Keratinocyte (primary cell): ENCODE data around the gene GNB1L. TPM values are rescaled to one million over a fixed set of nuclear protein-coding genes. Genes with fewer than 3 reads are reported as not detected.

Source experiments
- DNase-seq: peaks from one replicate; pipeline ENCODE4 v3.0.0-alpha.2; 2011; ENCODE audit warnings: low read depth, missing footprints, low spot score
- FAIRE-seq: peaks from 2 replicates; lab custom pipeline; 2011; peaks lifted over from hg19 to GRCh38; lab: Jason Lieb, UNC
- H2AFZ ChIP-seq: 2 replicates; pipeline ENCODE4 v1.6.0; 2012; ENCODE audit warnings: low read length, control low read depth, inconsistent platforms; ENCODE audit not compliant: control insufficient read depth
- H3K27ac ChIP-seq: 2 replicates; pipeline ENCODE4 v1.5.1; 2011; ENCODE audit warnings: low read length; ENCODE audit not compliant: control insufficient read depth, insufficient read depth
- H3K27me3 ChIP-seq: 3 replicates; pipeline ENCODE4 v1.6.0; 2011; ENCODE audit warnings: low read length; ENCODE audit not compliant: control insufficient read depth, insufficient read depth; ENCODE audit errors: extremely low read depth
- H3K36me3 ChIP-seq, 2 experiments: 2 replicates in 1 of 2; 3 replicates in 1 of 2; pipeline ENCODE4 v1.5.1; 2011; ENCODE audit warnings: low read length in 2 of 2, mild to moderate bottlenecking in 1 of 2; ENCODE audit not compliant: control insufficient read depth in 2 of 2, insufficient read depth in 2 of 2; ENCODE audit errors: extremely low read depth in 1 of 2
- H3K4me1 ChIP-seq: 3 replicates; pipeline ENCODE4 v1.5.1; 2011; ENCODE audit warnings: low read length; ENCODE audit not compliant: control insufficient read depth, insufficient read depth; ENCODE audit errors: extremely low read depth
- H3K4me2 ChIP-seq: 3 replicates; pipeline ENCODE4 v1.6.0; 2011; ENCODE audit warnings: low read depth, low read length; ENCODE audit not compliant: control insufficient read depth, insufficient read depth; ENCODE audit errors: extremely low read depth
- H3K4me3 ChIP-seq, 3 experiments: fragments of 200-600 bp in 1 of 3; sonication (generic) in 1 of 3; 2 replicates in 2 of 3; 3 replicates in 1 of 3; pipeline ENCODE4 v1.5.1; 2011 to 2016; ENCODE audit warnings: low read length in 3 of 3, mild to moderate bottlenecking in 3 of 3, control low read depth in 2 of 3, inconsistent platforms in 1 of 3, low read depth in 1 of 3, mixed read lengths in 1 of 3, mixed run types in 1 of 3, moderate library complexity in 1 of 3; ENCODE audit not compliant: control insufficient read depth in 2 of 3, insufficient read depth in 2 of 3; ENCODE audit errors: extremely low read depth in 1 of 3
- H3K79me2 ChIP-seq: 2 replicates; pipeline ENCODE4 v1.6.0; 2012; ENCODE audit warnings: low read length; ENCODE audit not compliant: control insufficient read depth, insufficient read depth
- H3K9ac ChIP-seq: 3 replicates; pipeline ENCODE4 v1.6.0; 2011; ENCODE audit warnings: low read length; ENCODE audit not compliant: control insufficient read depth, insufficient read depth; ENCODE audit errors: extremely low read depth
- H3K9me1 ChIP-seq: 3 replicates; pipeline ENCODE4 v1.6.0; 2011; ENCODE audit warnings: low read length; ENCODE audit not compliant: control insufficient read depth, insufficient read depth; ENCODE audit errors: extremely low read depth
- H3K9me3 ChIP-seq: 2 replicates; pipeline ENCODE4 v1.5.1; 2012; ENCODE audit warnings: low read depth, low read length; ENCODE audit not compliant: control insufficient read depth
- H4K20me1 ChIP-seq: 3 replicates; pipeline ENCODE4 v1.6.0; 2011; ENCODE audit warnings: low read length; ENCODE audit not compliant: control insufficient read depth, insufficient read depth; ENCODE audit errors: extremely low read depth
- CTCF ChIP-seq, 3 experiments: IDR thresholded peaks in 1 of 3; conservative IDR thresholded peaks in 1 of 3; optimal IDR thresholded peaks in 1 of 3; 2 replicates in 2 of 3; 3 replicates in 1 of 3; pipeline versions ENCODE3 to v1.5.1; 2011; ENCODE audit warnings: low read length in 3 of 3, mild to moderate bottlenecking in 3 of 3, moderate library complexity in 2 of 3, control low read depth in 1 of 3, inconsistent platforms in 1 of 3; ENCODE audit not compliant: insufficient read depth in 2 of 3; ENCODE audit errors: extremely low read depth in 1 of 3
- EZH2 ChIP-seq: IDR thresholded peaks from one replicate; pipeline ENCODE4 v1.6.1; 2012; ENCODE audit warnings: inconsistent platforms, mild to moderate bottlenecking, low read length, moderate library complexity
- dilution Hi-C: fragments of 300-500 bp; cut with MboI; formaldehyde crosslinking; loops from one replicate; pipeline ENCODE4 v1.7.0; 2020; ENCODE audit warnings: low sequenced_read_pairs; ENCODE audit not compliant: extremely low pct_ligation_motif_present
- polyA plus RNA-seq, 5 experiments: library from polyadenylated mRNA; depleted of rRNA in 3 of 5; stranded (reverse) in 3 of 5; stranded (forward) in 1 of 5; unstranded in 1 of 5; fragments of >200 nt; gene quantifications; 1 replicate in 1 of 5; 2 replicates in 3 of 5; 3 replicates in 1 of 5; pipeline versions ENCODE4 v1.2.1 to v1.2.3, GENCODE V29; 2011 to 2012; ENCODE audit warnings: missing spikeins in 2 of 5, low read depth in 1 of 5, low replicate concordance in 1 of 5

Gene GNB1L
- polyA plus RNA-seq, 1 donor (not counting 4 experiments of a cell fraction or from before 2014, with no cell fraction given) = 2.0 TPM

- dilution Hi-C loops = no loop called here
Measured at GRCh38 chr22:19886605-19887255, 32.1 kb upstream of the GNB1L start.

GRCh38 chr22:19885841-19886592 is 31.3 kb upstream of the GNB1L start:
- Histone ChIP-seq H4K20me1 (no peaks in the 10 kb centered on the region), H3K9me3 (no peaks in the 10 kb centered on the region), H2AFZ (no peak overlapping the region), H3K79me2 (no peaks in the 10 kb centered on the region), H3K36me3 (no peaks in the 10 kb centered on the region), H3K4me3 (no peak overlapping the region), H3K4me2 (no peak overlapping the region), H3K9ac (no peak overlapping the region), H3K4me1 (peaks cover 40% of the 10 kb centered on the region), H3K27me3 (no peaks in the 10 kb centered on the region), H3K9me1 (no peaks in the 10 kb centered on the region), H3K27ac (no peak overlapping the region)
- DNase-seq (no peak), FAIRE-seq (no peak)
- dilution Hi-C loops = no loop called here
- no peak for TF ChIP-seq EZH2
- TF ChIP-seq CTCF (optimal IDR thresholded peaks at IDR 0.05 in 1 of 3, IDR thresholded peaks at IDR 0.05 in 1 of 3, conservative IDR thresholded peaks at IDR 0.05 in 1 of 3; ENCODE audit: extremely low read depth in 1 of 3, insufficient read depth in 2 of 3, low read length in 3 of 3) = no peak

More at GRCh38 chr22:19886605-19887255, 32.1 kb upstream of the GNB1L start:
- FAIRE-seq (peak; percentile 77), DNase-seq (no peak)
- H3K9me3 ChIP-seq = no peaks in the 10 kb centered on the region
- H3K79me2 ChIP-seq = no peaks in the 10 kb centered on the region
- no peaks in the 10 kb centered on the region for H3K27me3 ChIP-seq
- H3K4me3 ChIP-seq = no peak overlapping the region
- no peaks in the 10 kb centered on the region for H3K36me3 ChIP-seq
- peaks cover 40% of the 10 kb centered on the region for H3K4me1 ChIP-seq
- no peaks in the 10 kb centered on the region for H3K9me1 ChIP-seq
- no peaks in the 10 kb centered on the region for H4K20me1 ChIP-seq
- no peak overlapping the region for H3K27ac ChIP-seq
- no peak for TF ChIP-seq CTCF (optimal IDR thresholded peaks at IDR 0.05 in 1 of 3, IDR thresholded peaks at IDR 0.05 in 1 of 3, conservative IDR thresholded peaks at IDR 0.05 in 1 of 3; ENCODE audit: extremely low read depth in 1 of 3, insufficient read depth in 2 of 3, low read length in 3 of 3)
- no peak for TF ChIP-seq EZH2
- H3K4me2 ChIP-seq = no peak overlapping the region
- no peak overlapping the region for H3K9ac ChIP-seq
- H2AFZ ChIP-seq = peak overlapping the region; percentile 10
